ENCODE data around the gene NDUFV1.

- TF ChIP-seq ZNF274 (IDR thresholded peaks at IDR 0.05; ENCODE audit: low read depth, low read length) (no peak), EZH2phosphoT487 (IDR thresholded peaks at IDR 0.05; ENCODE audit: borderline replicate concordance) (no peak), POLR2A (IDR thresholded peaks at IDR 0.05; ENCODE audit: borderline replicate concordance, extremely low read depth, insufficient read depth, insufficient read length) (no peak), YY1 (IDR thresholded peaks at IDR 0.05; ENCODE audit: extremely low read depth, insufficient replicate concordance, low read depth, low read length) (no peak), EZH2 (IDR thresholded peaks at IDR 0.05) (no peak)
- TF ChIP-seq, protein P1, sequence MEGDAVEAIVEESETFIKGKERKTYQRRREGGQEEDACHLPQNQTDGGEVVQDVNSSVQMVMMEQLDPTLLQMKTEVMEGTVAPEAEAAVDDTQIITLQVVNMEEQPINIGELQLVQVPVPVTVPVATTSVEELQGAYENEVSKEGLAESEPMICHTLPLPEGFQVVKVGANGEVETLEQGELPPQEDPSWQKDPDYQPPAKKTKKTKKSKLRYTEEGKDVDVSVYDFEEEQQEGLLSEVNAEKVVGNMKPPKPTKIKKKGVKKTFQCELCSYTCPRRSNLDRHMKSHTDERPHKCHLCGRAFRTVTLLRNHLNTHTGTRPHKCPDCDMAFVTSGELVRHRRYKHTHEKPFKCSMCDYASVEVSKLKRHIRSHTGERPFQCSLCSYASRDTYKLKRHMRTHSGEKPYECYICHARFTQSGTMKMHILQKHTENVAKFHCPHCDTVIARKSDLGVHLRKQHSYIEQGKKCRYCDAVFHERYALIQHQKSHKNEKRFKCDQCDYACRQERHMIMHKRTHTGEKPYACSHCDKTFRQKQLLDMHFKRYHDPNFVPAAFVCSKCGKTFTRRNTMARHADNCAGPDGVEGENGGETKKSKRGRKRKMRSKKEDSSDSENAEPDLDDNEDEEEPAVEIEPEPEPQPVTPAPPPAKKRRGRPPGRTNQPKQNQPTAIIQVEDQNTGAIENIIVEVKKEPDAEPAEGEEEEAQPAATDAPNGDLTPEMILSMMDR (IDR thresholded peaks at IDR 0.05 in 2 of 3, conservative IDR thresholded peaks at IDR 0.05 in 1 of 3; ENCODE audit: borderline replicate concordance in 1 of 3, insufficient read depth in 1 of 3, low read depth in 2 of 3, low read length in 2 of 3) = no peak
Measured at GRCh38 chr11:67645521-67646461, 39.1 kb downstream of the NDUFV1 start.

All from HCT116 (cell line).